ENCODE measurements around the gene DUSP14. TPM values are rescaled to one million over a fixed set of nuclear protein-coding genes. Genes with fewer than 3 reads are reported as not detected.

Gene DUSP14
- total and polyA plus RNA-seq, 2 of the 13 experiments (the other 11 are each of a cell fraction or from before 2014, with no cell fraction given): 33.5 to 39.8 TPM

DNA sequence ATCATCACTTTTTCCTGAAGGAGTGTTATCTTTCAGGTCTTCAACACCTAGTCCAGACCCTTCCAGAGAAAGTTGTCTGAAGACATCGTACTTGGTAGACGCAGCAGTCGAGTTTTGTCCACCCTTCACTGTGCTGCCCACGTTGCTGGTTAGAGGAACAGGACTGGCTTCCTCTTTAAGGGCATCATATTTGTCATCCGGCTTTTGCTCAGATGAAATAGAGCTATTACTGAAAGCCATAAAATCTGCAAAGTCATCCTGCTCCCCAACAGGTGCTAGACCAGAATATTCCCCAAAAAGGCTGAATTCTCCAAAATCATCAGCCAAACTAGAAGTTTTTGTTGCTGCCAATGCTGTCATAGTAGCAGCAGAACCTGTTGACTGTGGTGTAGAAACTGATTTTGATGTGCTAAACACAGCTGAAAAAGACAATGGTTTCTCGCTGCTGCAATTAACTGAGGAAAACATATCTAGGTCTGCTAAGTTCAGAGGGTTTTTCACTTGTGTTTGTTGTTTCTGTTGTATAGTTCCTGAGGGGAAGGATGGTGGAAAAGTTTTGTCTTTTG, 63.8 kb downstream of the DUSP14 start:
- Histone ChIP-seq H3K4me2 (ENCODE audit: low read depth, low read length) (no peak overlapping the region), H3K4me1 (ENCODE audit: insufficient read depth, low read length) (no peaks in the 10 kb centered on the region), H3K79me2 (ENCODE audit: insufficient read depth, low read length) (no peaks in the 10 kb centered on the region), H3K27me3 (ENCODE audit: control insufficient read depth in 1 of 2, insufficient read depth in 2 of 2, low read length in 2 of 2) (no peaks in the 10 kb centered on the region), H3K9ac (ENCODE audit: insufficient read depth, low read depth, low read length) (no peak overlapping the region), H2AFZ (ENCODE audit: low read length) (no peak overlapping the region), H3K27ac (ENCODE audit: extremely low read length, insufficient read depth, low read length) (no peak overlapping the region), H3K36me3 (replicated peaks in 1 of 2; ENCODE audit: control insufficient read depth in 1 of 2, insufficient read depth in 2 of 2, low read length in 2 of 2) (peaks cover 9 to 30% of the 10 kb centered on the region in 2 experiments), H3K4me3 (replicated peaks in 1 of 3; ENCODE audit: insufficient read depth in 1 of 3, low read depth in 2 of 3, low read length in 3 of 3) (no peak overlapping the region), H4K20me1 (ENCODE audit: insufficient read depth, low read length) (no peaks in the 10 kb centered on the region; the same call in 1 of the 2 replicates), H3K9me3 (ENCODE audit: low read length) (no peaks in the 10 kb centered on the region)
- FAIRE-seq (no peak), ATAC-seq (no peak), DNase-seq (ENCODE audit: low spot score) (no peak)
- WGBS (ENCODE audit: low lambda C conversion rate): 88% methylated on average over 6 of the region's 6 CpGs
- TF ChIP-seq NFE2L2 (IDR thresholded peaks at IDR 0.05; ENCODE audit: low read length) (peak; percentile 61; the same call in 1 of the 2 replicates), CEBPB (IDR thresholded peaks at IDR 0.05; ENCODE audit: borderline replicate concordance, low read depth, low read length) (no peak)
- intact Hi-C loops (cut with micrococcal nuclease; ENCODE audit: unreplicated experiment): no loop called here
- ChIA-PET POLR2A (no interaction called here), CTCF (ENCODE audit: low intra/inter-chr PET ratio, low total read pairs) (no interaction called here)
- BruUV-seq (replicated peaks): TSS peak; percentile 43
- in situ Hi-C loops (cut with HindIII; ENCODE audit: extremely low pct_ligation_motif_present, low pct_unique_long_range_greater_than_20kb): no loop called here

- no peak for ATAC-seq
- in situ Hi-C loops (cut with HindIII; ENCODE audit: extremely low pct_ligation_motif_present, low pct_unique_long_range_greater_than_20kb) (no loop called here), intact Hi-C loops (cut with micrococcal nuclease; ENCODE audit: unreplicated experiment) (no loop called here)
- Histone ChIP-seq H3K9me3 (ENCODE audit: low read length) (no peaks in the 10 kb centered on the region), H3K79me2 (ENCODE audit: insufficient read depth, low read length) (no peaks in the 10 kb centered on the region), H3K36me3 (replicated peaks in 1 of 2; ENCODE audit: control insufficient read depth in 1 of 2, insufficient read depth in 2 of 2, low read length in 2 of 2) (peaks cover 12 to 42% of the 10 kb centered on the region in 2 experiments), H2AFZ (ENCODE audit: low read length) (no peak overlapping the region), H4K20me1 (ENCODE audit: insufficient read depth, low read length) (no peaks in the 10 kb centered on the region; the same call in 1 of the 2 replicates), H3K9ac (ENCODE audit: insufficient read depth, low read depth, low read length) (no peak overlapping the region), H3K4me1 (ENCODE audit: insufficient read depth, low read length) (no peaks in the 10 kb centered on the region), H3K27ac (ENCODE audit: extremely low read length, insufficient read depth, low read length) (no peak overlapping the region), H3K4me2 (ENCODE audit: low read depth, low read length) (no peak overlapping the region), H3K27me3 (ENCODE audit: control insufficient read depth in 1 of 2, insufficient read depth in 2 of 2, low read length in 2 of 2) (no peaks in the 10 kb centered on the region), H3K4me3 (replicated peaks in 1 of 3; ENCODE audit: insufficient read depth in 1 of 3, low read depth in 2 of 3, low read length in 3 of 3) (no peak overlapping the region)
- BruUV-seq (replicated peaks): no TSS peak
- CTCF ChIA-PET (ENCODE audit: low intra/inter-chr PET ratio, low total read pairs): no interaction called here
- FAIRE-seq: no peak
- TF ChIP-seq ZNF609 (CRISPR knock-in tag; IDR thresholded peaks at IDR 0.05; ENCODE audit: borderline replicate concordance): no peak
- no peak for TF ChIP-seq FOSL2 (CRISPR knock-in tag; IDR thresholded peaks at IDR 0.05)
- no peak for TF ChIP-seq TOE1 (CRISPR knock-in tag; IDR thresholded peaks at IDR 0.05)
- no peak for TF ChIP-seq ZNF232 (CRISPR knock-in tag; IDR thresholded peaks at IDR 0.05; ENCODE audit: borderline replicate concordance)
- no peak for TF ChIP-seq CREB1 (IDR thresholded peaks at IDR 0.05)
- TF ChIP-seq CREB1 (CRISPR knock-in tag; IDR thresholded peaks at IDR 0.05): no peak
- TF ChIP-seq, protein P1, sequence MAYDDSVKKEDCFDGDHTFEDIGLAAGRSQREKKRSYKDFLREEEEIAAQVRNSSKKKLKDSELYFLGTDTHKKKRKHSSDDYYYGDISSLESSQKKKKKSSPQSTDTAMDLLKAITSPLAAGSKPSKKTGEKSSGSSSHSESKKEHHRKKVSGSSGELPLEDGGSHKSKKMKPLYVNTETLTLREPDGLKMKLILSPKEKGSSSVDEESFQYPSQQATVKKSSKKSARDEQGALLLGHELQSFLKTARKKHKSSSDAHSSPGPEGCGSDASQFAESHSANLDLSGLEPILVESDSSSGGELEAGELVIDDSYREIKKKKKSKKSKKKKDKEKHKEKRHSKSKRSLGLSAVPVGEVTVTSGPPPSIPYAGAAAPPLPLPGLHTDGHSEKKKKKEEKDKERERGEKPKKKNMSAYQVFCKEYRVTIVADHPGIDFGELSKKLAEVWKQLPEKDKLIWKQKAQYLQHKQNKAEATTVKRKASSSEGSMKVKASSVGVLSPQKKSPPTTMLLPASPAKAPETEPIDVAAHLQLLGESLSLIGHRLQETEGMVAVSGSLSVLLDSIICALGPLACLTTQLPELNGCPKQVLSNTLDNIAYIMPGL (CRISPR knock-in tag; IDR thresholded peaks at IDR 0.05; ENCODE audit: borderline replicate concordance in 1 of 2, low read depth in 1 of 2): no peak
- TF ChIP-seq, protein P2, sequence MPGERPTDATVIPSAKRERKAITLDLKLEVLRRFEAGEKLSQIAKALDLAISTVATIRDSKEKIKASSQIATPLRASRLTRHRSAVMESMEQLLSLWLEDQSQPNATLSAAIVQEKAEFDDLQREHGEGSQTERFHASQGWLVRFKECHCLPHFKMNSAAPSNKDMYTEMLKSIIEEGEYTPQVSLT (CRISPR knock-in tag; IDR thresholded peaks at IDR 0.05; ENCODE audit: borderline replicate concordance, low read depth): no peak
- TF ChIP-seq ZNF430 (CRISPR knock-in tag; IDR thresholded peaks at IDR 0.05): no peak
- no peak for TF ChIP-seq ZEB1 (IDR thresholded peaks at IDR 0.05; ENCODE audit: insufficient replicate concordance, low read depth)
- POLR2A ChIA-PET: no interaction called here
- 98% methylated on average over 3 of the region's 3 CpGs for WGBS (ENCODE audit: low lambda C conversion rate)
- DNase-seq (ENCODE audit: low spot score): no peak
Observed at GRCh38 chr17:37555386-37555785, 65.7 kb downstream of the DUSP14 start.

All from HepG2 (cell line).